ENCODE measurements around the gene LSM10. TPM values are rescaled to one million over a fixed set of nuclear protein-coding genes. Genes with fewer than 3 reads are reported as not detected.

LSM10 gene
- total RNA-seq, 1 donor from 2014 or later, result 27.6 TPM

DNA sequence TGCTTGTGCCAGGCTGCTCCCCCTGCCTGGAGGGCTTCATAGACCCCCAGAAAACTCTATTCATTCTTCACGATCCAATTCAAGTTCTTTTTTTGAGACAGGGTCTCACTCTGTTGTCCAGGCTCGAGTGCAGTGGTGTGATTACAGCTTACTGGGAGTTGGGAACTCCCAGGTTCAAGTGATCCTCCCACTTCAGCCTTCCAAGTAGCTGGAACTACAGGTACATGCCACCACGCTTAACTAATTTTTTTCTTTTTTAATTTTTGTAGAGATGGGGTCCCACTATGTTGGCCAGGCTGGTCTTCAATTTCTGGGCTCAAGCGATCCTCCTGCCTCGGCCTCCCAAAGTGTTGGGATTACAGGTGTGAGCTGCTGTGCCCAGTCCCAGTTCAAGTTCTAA lies 16.3 kb downstream of the LSM10 start:
- H3K36me3 ChIP-seq (ENCODE audit: control insufficient read depth, insufficient read depth, low read length), result no peaks in the 10 kb centered on the region
- DNase-seq (ENCODE audit: low read depth), result no peak
- H3K27me3 ChIP-seq (ENCODE audit: control insufficient read depth, insufficient read depth, low read length), result no peaks in the 10 kb centered on the region
- TF ChIP-seq, protein P1, sequence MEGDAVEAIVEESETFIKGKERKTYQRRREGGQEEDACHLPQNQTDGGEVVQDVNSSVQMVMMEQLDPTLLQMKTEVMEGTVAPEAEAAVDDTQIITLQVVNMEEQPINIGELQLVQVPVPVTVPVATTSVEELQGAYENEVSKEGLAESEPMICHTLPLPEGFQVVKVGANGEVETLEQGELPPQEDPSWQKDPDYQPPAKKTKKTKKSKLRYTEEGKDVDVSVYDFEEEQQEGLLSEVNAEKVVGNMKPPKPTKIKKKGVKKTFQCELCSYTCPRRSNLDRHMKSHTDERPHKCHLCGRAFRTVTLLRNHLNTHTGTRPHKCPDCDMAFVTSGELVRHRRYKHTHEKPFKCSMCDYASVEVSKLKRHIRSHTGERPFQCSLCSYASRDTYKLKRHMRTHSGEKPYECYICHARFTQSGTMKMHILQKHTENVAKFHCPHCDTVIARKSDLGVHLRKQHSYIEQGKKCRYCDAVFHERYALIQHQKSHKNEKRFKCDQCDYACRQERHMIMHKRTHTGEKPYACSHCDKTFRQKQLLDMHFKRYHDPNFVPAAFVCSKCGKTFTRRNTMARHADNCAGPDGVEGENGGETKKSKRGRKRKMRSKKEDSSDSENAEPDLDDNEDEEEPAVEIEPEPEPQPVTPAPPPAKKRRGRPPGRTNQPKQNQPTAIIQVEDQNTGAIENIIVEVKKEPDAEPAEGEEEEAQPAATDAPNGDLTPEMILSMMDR (IDR thresholded peaks at IDR 0.05; ENCODE audit: insufficient read depth, low read length, poor library complexity, severe bottlenecking), result no peak
- H3K4me3 ChIP-seq (ENCODE audit: low read depth, low read length), result no peak overlapping the region

DNA sequence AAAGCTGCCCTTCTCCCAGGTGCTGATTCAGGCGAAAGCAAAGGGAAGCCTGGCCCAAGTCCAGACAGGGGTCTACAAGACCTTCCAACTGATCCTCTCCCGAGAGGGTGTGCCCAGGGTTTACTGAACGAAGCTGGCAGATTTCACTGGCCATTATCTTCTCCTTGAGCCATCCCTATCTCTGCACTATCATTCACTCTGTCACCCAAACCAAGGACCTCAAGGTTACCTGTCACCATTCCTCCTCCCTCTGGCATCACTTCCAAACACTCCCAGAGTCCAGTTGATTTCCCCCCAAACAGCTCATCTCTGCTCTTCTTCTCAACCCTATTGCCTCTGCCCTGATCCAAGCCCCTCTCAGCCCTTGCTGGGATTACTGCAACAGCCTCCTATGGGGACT lies 16.9 kb downstream of the LSM10 start:
- H3K36me3 ChIP-seq (ENCODE audit: control insufficient read depth, insufficient read depth, low read length), result no peaks in the 10 kb centered on the region
- H3K4me3 ChIP-seq (ENCODE audit: low read depth, low read length), result no peak overlapping the region
- DNase-seq (ENCODE audit: low read depth), result no peak
- TF ChIP-seq, protein P1 (IDR thresholded peaks at IDR 0.05; ENCODE audit: insufficient read depth, low read length, poor library complexity, severe bottlenecking), result no peak
- H3K27me3 ChIP-seq (ENCODE audit: control insufficient read depth, insufficient read depth, low read length), result no peaks in the 10 kb centered on the region

DNA sequence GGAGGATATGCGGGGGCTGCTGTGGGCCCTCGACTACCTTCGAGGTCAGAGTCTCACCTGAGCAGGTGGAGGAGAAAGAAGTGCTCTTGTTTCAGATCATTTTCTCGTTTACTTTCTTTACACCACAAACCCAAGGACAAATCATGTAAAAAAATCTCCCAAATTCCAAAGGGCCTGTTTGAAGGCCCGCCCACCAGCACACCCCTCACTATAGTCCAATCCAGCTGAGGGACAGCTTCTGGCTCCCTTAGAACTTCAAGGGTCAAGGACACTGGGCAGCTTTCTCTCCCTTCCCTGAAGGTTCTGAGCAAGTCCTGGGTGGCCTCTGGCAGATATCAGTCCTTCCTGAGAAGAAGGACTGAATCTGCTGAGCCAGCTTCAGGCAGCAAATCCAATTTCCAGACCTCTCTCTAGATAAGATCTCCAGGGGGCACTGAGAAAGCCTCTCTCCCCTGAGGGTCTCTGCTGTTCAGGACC lies 17.5 kb downstream of the LSM10 start:
- Histone ChIP-seq H3K36me3 (ENCODE audit: control insufficient read depth, insufficient read depth, low read length) (no peaks in the 10 kb centered on the region), H3K4me3 (ENCODE audit: low read depth, low read length) (no peak overlapping the region), H3K27me3 (ENCODE audit: control insufficient read depth, insufficient read depth, low read length) (no peaks in the 10 kb centered on the region)
- TF ChIP-seq, protein P1 (IDR thresholded peaks at IDR 0.05; ENCODE audit: insufficient read depth, low read length, poor library complexity, severe bottlenecking), result no peak
- no peak for DNase-seq (ENCODE audit: low read depth)

DNA sequence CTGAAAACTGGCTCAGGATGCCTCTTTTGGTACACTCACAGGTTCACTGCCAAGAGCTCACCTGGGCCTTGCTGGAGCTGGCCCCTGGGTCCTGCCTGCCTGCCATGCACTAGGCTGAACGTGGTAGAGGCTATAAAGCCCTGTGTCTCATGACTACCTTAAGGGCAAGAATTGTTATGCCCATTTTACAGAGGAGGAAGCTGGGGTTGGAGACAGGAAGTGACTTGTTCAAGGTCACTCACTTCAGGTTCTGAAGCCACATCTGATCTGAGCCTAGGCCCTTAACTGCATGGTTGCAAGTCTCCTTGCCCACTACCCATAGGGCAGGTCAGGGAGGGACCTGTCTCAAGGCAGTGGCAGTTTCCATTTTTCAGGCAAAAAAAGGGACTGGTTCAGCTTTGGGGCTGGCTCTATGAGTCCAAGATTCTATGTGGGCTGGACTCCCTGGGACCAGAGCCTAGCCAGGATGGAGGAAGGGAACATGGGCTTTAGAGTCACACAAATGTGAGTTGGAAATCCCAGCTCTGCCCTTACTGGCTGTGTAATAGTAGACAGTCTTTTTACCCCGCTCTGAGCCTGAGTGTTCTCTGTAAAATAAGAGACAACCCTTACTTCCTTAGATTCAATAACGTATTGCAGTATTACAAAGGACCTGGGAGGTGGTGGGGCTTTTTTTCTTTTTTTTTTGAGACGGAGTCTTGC lies 19.8 kb downstream of the LSM10 start:
- Histone ChIP-seq H3K36me3 (ENCODE audit: control insufficient read depth, insufficient read depth, low read length) (no peaks in the 10 kb centered on the region), H3K4me3 (ENCODE audit: low read depth, low read length) (no peak overlapping the region), H3K27me3 (ENCODE audit: control insufficient read depth, insufficient read depth, low read length) (no peaks in the 10 kb centered on the region)
- no peak for DNase-seq (ENCODE audit: low read depth)
- TF ChIP-seq, protein P1 (IDR thresholded peaks at IDR 0.05; ENCODE audit: insufficient read depth, low read length, poor library complexity, severe bottlenecking), result no peak

DNA sequence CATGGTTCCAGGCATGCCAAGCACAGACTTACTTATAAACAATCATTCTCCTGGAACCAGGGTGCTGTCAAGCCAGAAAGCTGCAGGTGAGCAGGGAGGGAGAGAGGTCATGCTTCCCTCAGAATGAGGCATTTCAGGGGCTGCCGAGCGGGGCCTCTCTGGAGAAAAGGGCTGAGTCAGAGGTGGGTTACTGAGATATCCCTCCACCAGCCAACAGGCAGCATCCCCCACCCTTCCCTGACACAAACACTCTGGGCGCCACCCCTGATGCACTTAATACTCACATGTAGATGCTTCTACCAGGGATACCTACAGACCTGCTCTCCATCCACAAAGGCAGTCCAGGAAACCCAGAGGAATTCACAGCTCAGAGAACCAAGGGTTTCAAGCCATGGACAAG lies 25.1 kb downstream of the LSM10 start:
- TF ChIP-seq, protein P1 (IDR thresholded peaks at IDR 0.05; ENCODE audit: insufficient read depth, low read length, poor library complexity, severe bottlenecking), result no peak
- H3K4me3 ChIP-seq (ENCODE audit: low read depth, low read length), result no peak overlapping the region
- no peaks in the 10 kb centered on the region for H3K27me3 ChIP-seq (ENCODE audit: control insufficient read depth, insufficient read depth, low read length)
- no peaks in the 10 kb centered on the region for H3K36me3 ChIP-seq (ENCODE audit: control insufficient read depth, insufficient read depth, low read length)
- DNase-seq (ENCODE audit: low read depth), result no peak
